Esophagus squamous epithelium (tissue), 4 donors: Measurements from ENCODE around the gene CCNE1.

Experiments used
- POLR2A ChIP-seq, 4 donors: fragments of 450-650 bp; IDR thresholded peaks; one replicate each; pipeline ENCODE4 v1.6.1; 2017; ENCODE audit warnings: antibody characterized with exemption in 4 of 4, mild to moderate bottlenecking in 4 of 4, moderate library complexity in 3 of 4
- TF ChIP-seq, protein P1 (sequence below), 6 experiments: fragments of 450-650 bp in 4 of 6; fragments of 200-600 bp in 2 of 6; sonication (generic) in 2 of 6; IDR thresholded peaks; one replicate each; pipeline ENCODE4 v1.5.1; 2016 to 2019; ENCODE audit warnings: antibody characterized with exemption in 6 of 6, mild to moderate bottlenecking in 4 of 6, moderate library complexity in 4 of 6

DNA sequence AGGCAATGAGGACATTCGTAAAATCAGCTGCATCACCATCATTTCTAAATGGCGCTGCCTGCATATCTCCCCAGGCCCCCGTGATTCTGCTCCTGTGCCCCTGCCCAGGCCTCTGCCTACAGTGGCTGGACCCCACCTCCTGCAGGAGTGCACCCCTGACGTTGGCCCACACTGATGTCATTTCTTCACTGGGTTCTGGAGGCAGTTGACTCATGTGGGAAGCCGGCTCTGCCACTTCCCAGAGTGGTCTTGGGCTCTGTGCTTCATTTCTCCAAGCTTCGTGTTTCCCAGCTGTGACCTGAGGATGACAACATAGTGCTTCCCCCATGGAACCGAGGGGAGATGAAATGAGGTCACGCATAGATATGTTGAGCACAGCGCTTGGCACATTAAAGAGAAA lies 19.9 kb downstream of the CCNE1 start:
- TF ChIP-seq, protein P1, sequence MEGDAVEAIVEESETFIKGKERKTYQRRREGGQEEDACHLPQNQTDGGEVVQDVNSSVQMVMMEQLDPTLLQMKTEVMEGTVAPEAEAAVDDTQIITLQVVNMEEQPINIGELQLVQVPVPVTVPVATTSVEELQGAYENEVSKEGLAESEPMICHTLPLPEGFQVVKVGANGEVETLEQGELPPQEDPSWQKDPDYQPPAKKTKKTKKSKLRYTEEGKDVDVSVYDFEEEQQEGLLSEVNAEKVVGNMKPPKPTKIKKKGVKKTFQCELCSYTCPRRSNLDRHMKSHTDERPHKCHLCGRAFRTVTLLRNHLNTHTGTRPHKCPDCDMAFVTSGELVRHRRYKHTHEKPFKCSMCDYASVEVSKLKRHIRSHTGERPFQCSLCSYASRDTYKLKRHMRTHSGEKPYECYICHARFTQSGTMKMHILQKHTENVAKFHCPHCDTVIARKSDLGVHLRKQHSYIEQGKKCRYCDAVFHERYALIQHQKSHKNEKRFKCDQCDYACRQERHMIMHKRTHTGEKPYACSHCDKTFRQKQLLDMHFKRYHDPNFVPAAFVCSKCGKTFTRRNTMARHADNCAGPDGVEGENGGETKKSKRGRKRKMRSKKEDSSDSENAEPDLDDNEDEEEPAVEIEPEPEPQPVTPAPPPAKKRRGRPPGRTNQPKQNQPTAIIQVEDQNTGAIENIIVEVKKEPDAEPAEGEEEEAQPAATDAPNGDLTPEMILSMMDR (IDR thresholded peaks at IDR 0.05), result no peak
- TF ChIP-seq POLR2A (IDR thresholded peaks at IDR 0.05), result no peak
